Suprapubic skin (tissue), 4 donors: ENCODE data around the gene MAGEA8.
"Not testable (repeated sequence)": the region's sequence is repeated elsewhere in the genome, so short reads cannot be mapped to it uniquely, and the experiment has no call there.

Source experiments
- CTCF ChIP-seq, 2 donors: fragments of 200-600 bp in 1 of 2; fragments of 450-650 bp in 1 of 2; sonication (generic) in 1 of 2; IDR thresholded peaks; one replicate each; pipeline ENCODE4 v1.5.1; 2016 to 2019; ENCODE audit warnings: antibody characterized with exemption in 2 of 2, mild to moderate bottlenecking in 1 of 2, moderate library complexity in 1 of 2
- EP300 ChIP-seq: sonication (generic); formaldehyde crosslinking; IDR thresholded peaks from one replicate; pipeline ENCODE4 v1.6.1; 2017; ENCODE audit warnings: antibody characterized with exemption
- POLR2A ChIP-seq, 2 donors: fragments of 450-650 bp; IDR thresholded peaks; one replicate each; pipeline ENCODE4 v1.6.1; 2017; ENCODE audit warnings: antibody characterized with exemption in 2 of 2, mild to moderate bottlenecking in 2 of 2, moderate library complexity in 2 of 2
- POLR2AphosphoS5 ChIP-seq, 3 donors: sonication (generic); formaldehyde crosslinking; IDR thresholded peaks; one replicate each; pipeline ENCODE4 v1.6.1; 2017; ENCODE audit warnings: antibody characterized with exemption in 3 of 3

- TF ChIP-seq CTCF (IDR thresholded peaks at IDR 0.05); POLR2A (IDR thresholded peaks at IDR 0.05); POLR2AphosphoS5 (IDR thresholded peaks at IDR 0.05); EP300: not testable (repeated sequence)
Measured at GRCh38 chrX:149927245-149927963, 46.4 kb downstream of the MAGEA8 start.
